Measurements from ENCODE around the gene RPLP1. TPM values are rescaled to one million over a fixed set of nuclear protein-coding genes. Genes with fewer than 3 reads are reported as not detected.

RPLP1 gene
- total RNA-seq, 4 donors from 2014 or later: 1,024 to 2,624 (median 1,151) TPM

GRCh38 chr15:69433831-69434230 lies 18.8 kb upstream of the RPLP1 start:
- WGBS, 2 donors: 86 to 92% methylated on average over 1 of the region's 1 CpG
- no peak overlapping the region for H3K4me3 ChIP-seq (ENCODE audit: low read depth, poor library complexity, severe bottlenecking)
- intact Hi-C loops (cut with DNase I; ENCODE audit: low total_unique reads): no loop called here
- TF ChIP-seq, protein P1, sequence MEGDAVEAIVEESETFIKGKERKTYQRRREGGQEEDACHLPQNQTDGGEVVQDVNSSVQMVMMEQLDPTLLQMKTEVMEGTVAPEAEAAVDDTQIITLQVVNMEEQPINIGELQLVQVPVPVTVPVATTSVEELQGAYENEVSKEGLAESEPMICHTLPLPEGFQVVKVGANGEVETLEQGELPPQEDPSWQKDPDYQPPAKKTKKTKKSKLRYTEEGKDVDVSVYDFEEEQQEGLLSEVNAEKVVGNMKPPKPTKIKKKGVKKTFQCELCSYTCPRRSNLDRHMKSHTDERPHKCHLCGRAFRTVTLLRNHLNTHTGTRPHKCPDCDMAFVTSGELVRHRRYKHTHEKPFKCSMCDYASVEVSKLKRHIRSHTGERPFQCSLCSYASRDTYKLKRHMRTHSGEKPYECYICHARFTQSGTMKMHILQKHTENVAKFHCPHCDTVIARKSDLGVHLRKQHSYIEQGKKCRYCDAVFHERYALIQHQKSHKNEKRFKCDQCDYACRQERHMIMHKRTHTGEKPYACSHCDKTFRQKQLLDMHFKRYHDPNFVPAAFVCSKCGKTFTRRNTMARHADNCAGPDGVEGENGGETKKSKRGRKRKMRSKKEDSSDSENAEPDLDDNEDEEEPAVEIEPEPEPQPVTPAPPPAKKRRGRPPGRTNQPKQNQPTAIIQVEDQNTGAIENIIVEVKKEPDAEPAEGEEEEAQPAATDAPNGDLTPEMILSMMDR (IDR thresholded peaks at IDR 0.05): no peak
- TF ChIP-seq POLR2A (IDR thresholded peaks at IDR 0.05): no peak
- DNase-seq (ENCODE audit: low spot score in 2 of 2): no peak

DNA sequence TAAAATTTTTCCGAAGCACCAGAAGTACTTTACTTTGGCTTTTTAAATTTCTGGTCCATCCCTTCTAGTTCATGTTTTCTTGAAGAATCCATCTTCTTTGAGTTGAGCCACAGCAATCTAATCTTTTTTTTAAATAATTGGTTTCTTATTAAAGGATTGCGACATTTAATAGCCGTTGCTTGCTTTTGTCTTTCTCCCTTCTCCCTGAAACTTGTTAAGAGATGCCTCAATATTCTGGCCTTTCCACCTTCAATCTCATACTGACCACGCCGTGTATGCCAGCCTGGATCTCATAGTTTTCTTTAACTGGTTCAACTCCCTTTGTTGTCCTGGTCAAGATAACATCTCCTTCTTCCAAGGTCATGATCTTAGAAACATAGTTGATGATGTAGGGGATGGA lies 18.4 kb upstream of the RPLP1 start:
- no peak for TF ChIP-seq POLR2A (IDR thresholded peaks at IDR 0.05)
- TF ChIP-seq, protein P1 (IDR thresholded peaks at IDR 0.05): no peak
- WGBS, 2 donors: 83 to 84% methylated on average over 5 of the region's 5 CpGs
- DNase-seq (ENCODE audit: low spot score in 2 of 2): no peak
- intact Hi-C loops (cut with DNase I; ENCODE audit: low total_unique reads): no loop called here
- H3K4me3 ChIP-seq (ENCODE audit: low read depth, poor library complexity, severe bottlenecking): no peak overlapping the region

DNA sequence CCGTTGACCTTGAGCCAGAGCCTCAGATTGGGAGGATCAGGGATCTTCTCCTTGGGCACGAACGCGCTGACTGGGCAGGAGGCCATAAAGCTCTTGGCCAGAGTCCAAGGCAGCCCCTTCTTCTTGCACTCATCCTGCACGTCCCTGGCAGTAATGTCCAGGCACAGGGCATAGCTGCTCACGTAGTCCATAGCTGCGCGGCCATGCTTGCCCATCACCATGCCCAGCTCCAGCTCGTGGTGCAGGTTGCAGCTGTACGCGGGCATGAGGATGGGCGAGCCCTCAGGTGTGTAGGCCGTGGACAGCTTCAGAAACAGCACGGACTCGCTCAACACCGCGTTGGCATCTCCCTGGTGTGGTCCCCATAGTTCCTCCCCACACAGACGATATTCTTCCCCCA lies 17.9 kb upstream of the RPLP1 start:
- DNase-seq (ENCODE audit: low spot score in 2 of 2): no peak
- TF ChIP-seq, protein P1 (IDR thresholded peaks at IDR 0.05): no peak
- no peak for TF ChIP-seq POLR2A (IDR thresholded peaks at IDR 0.05)
- WGBS, 2 donors: 96 to 98% methylated on average over 17 to 18 of the region's 18 CpGs
- intact Hi-C loops (cut with DNase I; ENCODE audit: low total_unique reads): no loop called here
- H3K4me3 ChIP-seq (ENCODE audit: low read depth, poor library complexity, severe bottlenecking): no peak overlapping the region

DNA sequence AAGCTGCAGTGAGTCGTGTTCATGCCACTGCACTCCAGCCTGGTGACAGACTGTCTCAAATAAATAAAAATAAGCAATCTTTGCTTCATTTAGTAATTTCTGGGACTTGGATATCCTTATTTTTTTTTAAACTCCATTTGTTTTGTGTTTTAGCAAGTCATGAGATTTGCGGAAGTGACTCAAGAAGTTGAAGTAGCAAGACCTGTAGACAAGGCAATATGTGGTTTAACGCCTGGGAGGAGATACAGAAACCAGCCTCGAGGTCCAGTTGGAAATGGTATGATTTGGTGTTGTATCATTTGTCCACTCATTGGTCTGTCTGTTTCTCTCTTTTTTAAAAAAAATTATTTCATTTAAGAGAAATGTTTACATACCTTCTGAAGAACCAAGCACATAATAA lies 16.6 kb upstream of the RPLP1 start:
- TF ChIP-seq POLR2A (IDR thresholded peaks at IDR 0.05): no peak
- TF ChIP-seq, protein P1 (IDR thresholded peaks at IDR 0.05): no peak
- intact Hi-C loops (cut with DNase I; ENCODE audit: low total_unique reads): no loop called here
- H3K4me3 ChIP-seq (ENCODE audit: low read depth, poor library complexity, severe bottlenecking): no peak overlapping the region
- WGBS, 2 donors: 97 to 98% methylated on average over 4 of the region's 4 CpGs
- DNase-seq (ENCODE audit: low spot score in 2 of 2): no peak

DNA sequence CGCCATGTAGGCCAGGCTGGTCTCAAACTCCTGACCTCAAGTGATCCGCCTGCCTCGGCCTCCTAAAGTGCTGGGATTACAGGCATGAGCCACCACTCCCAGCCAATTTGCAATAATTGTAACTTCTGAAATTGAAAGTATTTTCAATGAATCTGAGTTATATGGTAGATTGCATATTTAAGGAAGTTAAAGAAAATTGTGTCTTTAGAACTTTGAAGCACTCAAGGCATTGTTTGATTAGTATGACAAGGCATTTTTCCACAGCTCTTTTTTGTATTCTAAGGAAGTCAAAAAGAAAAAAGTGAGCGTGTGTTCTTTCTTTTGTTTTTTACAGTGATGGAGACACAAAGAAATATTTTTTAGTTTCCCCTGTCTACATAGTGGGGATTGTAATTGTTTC lies 15.7 kb upstream of the RPLP1 start:
- DNase-seq (ENCODE audit: low spot score in 2 of 2): no peak
- no peak for TF ChIP-seq POLR2A (IDR thresholded peaks at IDR 0.05)
- TF ChIP-seq, protein P1 (IDR thresholded peaks at IDR 0.05): no peak
- 92 to 98% methylated on average over 4 of the region's 4 CpGs for WGBS, 2 donors
- H3K4me3 ChIP-seq (ENCODE audit: low read depth, poor library complexity, severe bottlenecking): no peak overlapping the region
- intact Hi-C loops (cut with DNase I; ENCODE audit: low total_unique reads): no loop called here

GRCh38 chr15:69439623-69440022 lies 13.0 kb upstream of the RPLP1 start:
- intact Hi-C loops (cut with DNase I; ENCODE audit: low total_unique reads): no loop called here
- no peak for TF ChIP-seq POLR2A (IDR thresholded peaks at IDR 0.05)
- TF ChIP-seq, protein P1 (IDR thresholded peaks at IDR 0.05): no peak
- 86 to 89% methylated on average over 4 of the region's 4 CpGs for WGBS, 2 donors
- no peak for DNase-seq (ENCODE audit: low spot score in 2 of 2)
- H3K4me3 ChIP-seq (ENCODE audit: low read depth, poor library complexity, severe bottlenecking): no peak overlapping the region

Measured in lower leg skin (tissue), 4 donors.